HG03135 (cell line): ENCODE measurements around the gene NMNAT3.
"Not testable (repeated sequence)": the region's sequence is repeated elsewhere in the genome, so short reads cannot be mapped to it uniquely, and the experiment has no call there.

Source experiments
- ATAC-seq: cut with Tn5 transposase; IDR thresholded peaks from one replicate; pipeline ENCODE4 v1.9.1; 2021; ENCODE audit warnings: mild to moderate bottlenecking, moderate library complexity; ENCODE audit not compliant: unreplicated experiment

NMNAT3 gene

GRCh38 chr3:139639662-139640061 is 38.1 kb downstream of the NMNAT3 start:
- no peak for ATAC-seq

GRCh38 chr3:139638518-139638917 is 39.3 kb downstream of the NMNAT3 start:
- no peak for ATAC-seq

DNA sequence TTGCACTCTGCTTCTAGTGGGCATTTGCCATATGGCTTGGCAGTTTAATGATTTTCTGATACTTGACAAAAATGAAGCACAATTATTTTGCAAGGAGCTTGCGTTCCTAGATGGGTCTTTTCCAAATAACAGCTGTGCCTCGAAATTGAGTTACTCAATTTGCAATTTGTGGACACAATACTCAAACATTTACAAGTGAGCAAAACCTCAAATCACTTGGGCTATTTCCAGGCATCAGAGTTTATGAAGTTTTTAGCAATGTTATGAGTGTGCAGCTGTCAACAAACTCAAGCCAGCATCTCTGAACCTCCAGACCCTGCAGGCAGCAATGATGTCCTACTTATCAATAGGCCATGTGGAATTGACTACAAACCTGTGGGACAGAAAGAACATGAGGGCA is 41.3 kb downstream of the NMNAT3 start:
- ATAC-seq, result no peak

DNA sequence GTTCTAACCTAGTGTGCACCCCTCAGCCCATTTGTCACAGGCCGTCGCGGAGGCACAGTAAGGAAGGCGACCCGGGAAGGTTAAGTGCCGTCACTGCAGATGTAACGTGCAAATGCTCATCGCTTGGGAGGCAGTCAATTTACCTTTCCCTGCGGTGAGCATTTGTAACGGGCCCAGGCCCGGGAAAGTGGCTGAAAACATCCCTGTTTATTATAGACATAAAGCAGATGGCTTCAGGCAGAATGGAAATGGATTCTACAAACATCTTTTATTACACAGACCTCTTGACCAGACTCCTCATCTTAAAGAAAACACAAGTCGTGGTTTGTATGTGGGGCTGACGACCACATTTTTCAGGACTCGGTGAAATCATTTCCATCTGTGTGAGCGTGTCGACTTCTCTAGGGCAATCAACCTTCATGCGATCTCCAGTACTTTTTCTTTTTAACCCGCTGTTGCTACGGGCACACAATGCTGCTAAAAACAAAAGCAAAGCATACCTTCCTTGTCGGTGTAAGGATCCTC is 43.6 kb downstream of the NMNAT3 start:
- no peak for ATAC-seq

DNA sequence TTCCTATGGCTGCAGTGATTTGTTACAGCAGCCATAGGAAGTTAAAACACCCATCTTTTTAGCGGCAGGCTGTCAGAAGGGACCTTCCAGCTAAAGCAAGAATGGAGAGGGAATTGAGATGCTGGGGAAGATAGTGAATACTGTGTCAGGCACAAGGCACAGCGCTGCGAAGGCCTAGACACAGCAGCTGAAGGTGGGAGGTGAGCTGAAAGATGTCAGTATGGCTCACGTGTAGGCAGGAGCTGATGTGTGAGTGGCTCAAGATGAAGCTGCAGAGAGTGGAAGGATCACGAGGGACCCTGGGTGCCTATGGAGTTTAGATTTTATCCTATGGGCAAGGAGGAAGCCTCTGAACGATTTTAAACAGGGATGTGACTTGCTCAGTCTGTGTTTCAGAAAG is 44.3 kb downstream of the NMNAT3 start:
- ATAC-seq, result no peak

DNA sequence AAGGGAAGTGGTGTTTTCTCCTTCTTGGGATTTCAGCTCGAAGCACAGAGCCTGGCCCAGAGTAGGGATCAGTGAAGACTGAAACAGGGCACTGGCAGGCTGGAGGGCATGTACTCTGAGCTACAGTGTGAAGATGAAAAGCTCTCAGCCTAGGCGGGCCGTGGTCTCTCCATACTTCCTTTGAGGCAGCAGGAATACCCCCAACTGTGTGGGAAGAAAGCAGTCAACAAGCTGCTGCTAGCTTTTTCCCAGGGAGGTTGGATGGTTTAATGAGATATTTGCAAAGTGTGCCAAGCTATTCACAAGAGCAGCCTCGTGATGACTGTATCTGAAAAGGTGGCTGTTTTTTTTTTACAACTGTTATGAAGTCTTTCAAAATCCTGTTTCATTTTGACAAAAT is 47.2 kb downstream of the NMNAT3 start:
- ATAC-seq, result no peak

GRCh38 chr3:139629033-139629432 is 48.7 kb downstream of the NMNAT3 start:
- ATAC-seq, result no peak

GRCh38 chr3:139627759-139628158 is 50.0 kb downstream of the NMNAT3 start:
- no peak for ATAC-seq

DNA sequence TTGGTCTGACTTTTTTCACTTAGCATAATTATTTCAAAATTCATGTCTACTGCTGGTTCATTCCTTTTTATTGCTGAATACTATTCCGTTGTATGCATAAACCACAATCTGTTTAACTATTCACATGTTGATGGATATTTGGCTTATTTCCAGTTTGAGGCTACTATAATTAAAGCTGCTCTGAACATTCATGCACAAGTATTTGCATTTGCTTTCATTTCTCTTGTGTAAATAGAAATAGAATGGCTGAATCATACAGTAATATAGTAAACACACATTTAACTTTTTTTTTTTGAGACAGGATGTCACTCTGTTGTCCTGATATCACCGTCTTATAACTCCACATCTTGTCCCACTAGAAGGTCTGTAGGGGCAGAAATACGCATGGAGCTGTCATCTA is 57.3 kb downstream of the NMNAT3 start:
- ATAC-seq, result no peak

- no peak for ATAC-seq
Measured at GRCh38 chr3:139619484-139619883, 58.3 kb downstream of the NMNAT3 start.

- ATAC-seq, result no peak
Measured at GRCh38 chr3:139617672-139618268, 60.0 kb downstream of the NMNAT3 start.

DNA sequence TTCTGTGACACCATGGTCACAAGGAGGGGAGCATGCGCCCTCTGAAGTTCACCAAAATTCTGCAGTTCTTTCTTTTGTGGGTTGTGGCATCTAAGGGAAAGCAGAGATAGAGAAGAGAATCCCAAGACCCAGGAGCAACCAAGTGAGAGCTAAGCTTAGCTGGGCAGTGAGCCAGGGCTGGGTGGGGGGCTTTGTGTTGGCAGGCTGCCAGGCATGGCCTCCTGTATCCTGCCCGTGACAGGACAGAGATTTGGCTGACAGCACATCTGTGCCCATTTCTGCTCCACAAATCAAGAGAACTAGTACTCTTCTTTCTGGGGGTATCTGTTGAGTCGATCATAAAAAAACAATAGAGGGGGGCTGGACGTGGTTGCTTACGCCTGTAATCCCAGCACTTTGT is 66.2 kb downstream of the NMNAT3 start:
- no peak for ATAC-seq

DNA sequence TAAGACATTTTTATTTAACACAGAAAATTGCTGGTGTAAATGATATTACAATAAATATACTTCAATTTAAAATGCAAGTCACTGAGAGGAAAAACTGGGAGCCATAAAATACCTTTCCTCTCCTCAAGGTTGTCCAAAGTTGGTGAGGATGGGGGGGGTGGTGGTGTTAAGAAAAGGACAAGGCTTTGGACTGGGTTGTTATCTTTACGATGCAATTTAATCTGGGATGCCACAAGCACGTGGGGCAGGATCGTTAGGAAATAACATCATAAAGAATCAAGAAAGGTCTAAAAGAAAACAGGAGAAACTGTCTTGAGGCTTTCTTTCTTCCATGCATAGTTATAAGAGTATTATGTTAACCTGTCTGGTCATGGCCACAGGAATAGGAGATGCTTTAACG is 66.9 kb downstream of the NMNAT3 start:
- ATAC-seq, result no peak

- no peak for ATAC-seq
Measured at GRCh38 chr3:139608924-139609323, 68.8 kb downstream of the NMNAT3 start.

DNA sequence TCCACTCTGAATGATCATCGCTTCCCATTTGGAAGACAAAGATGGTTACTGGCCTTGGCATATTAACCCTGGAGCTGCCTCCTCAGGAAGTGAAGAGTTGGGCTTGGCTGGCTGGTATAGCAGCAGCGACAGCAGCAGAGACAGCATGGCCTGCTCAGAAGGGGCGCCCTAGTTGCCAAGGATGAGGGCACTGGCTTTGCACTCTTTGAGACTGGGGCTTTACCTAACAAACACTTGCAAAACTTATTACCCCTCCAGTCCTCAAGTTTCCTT is 69.7 kb downstream of the NMNAT3 start:
- no peak for ATAC-seq

GRCh38 chr3:139607257-139608107 is 70.3 kb downstream of the NMNAT3 start:
- ATAC-seq, result no peak

DNA sequence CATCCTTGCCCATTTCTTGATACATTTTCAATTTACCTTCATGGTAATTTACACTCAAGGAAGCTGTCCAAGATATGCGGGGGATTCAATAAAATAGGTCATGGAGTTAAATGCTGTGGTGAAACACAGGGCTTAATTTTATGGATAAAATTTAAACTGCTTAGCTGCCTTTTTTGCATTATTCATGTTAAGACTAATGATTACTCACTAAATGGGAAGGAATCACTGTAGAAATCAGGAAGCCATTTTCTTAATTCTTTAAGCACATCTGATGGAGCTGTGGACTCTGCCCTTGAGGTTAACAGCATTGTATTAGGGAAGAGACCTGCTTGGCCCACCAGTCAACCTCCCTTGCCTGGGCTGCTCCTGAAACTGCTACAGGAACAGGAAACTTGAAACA is 75.8 kb downstream of the NMNAT3 start:
- ATAC-seq, result no peak

GRCh38 chr3:139601191-139601961 is 76.4 kb downstream of the NMNAT3 start:
- no peak for ATAC-seq

- ATAC-seq, result no peak
Measured at GRCh38 chr3:139597947-139598346, 79.8 kb downstream of the NMNAT3 start.

GRCh38 chr3:139591186-139591585 is 86.6 kb downstream of the NMNAT3 start:
- ATAC-seq, result not testable (repeated sequence)

- no peak for ATAC-seq
Measured at GRCh38 chr3:139588450-139588849, 89.3 kb downstream of the NMNAT3 start.

DNA sequence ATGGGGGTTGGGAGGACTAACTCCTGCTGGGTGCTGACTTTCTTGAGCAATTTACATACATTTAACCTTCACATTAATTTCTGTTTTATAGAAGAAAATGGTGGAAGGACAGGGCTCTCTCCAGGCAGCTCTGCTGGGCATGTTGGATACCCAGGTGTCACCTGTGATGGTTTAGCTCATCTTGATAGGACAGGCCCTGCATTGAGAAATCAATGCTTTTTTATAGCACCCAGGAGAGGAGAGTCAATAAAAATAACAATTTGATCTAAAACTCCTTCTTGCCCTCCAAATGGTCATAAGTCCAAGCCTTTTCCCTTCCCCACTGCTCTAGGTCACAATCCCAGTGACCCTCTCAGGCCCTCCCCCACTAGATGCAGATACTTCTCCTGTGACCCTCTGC is 90.0 kb downstream of the NMNAT3 start:
- ATAC-seq, result no peak
